Measurements from ENCODE around the gene FAM9A.

GRCh38 chrX:8784162-8784561, 17.0 kb downstream of the FAM9A start:
- TF ChIP-seq POLR2A (IDR thresholded peaks at IDR 0.05; ENCODE audit: low read length), result no peak
- no peak for TF ChIP-seq CTCF (IDR thresholded peaks at IDR 0.05)
- TF ChIP-seq E2F6 (IDR thresholded peaks at IDR 0.05; ENCODE audit: borderline replicate concordance, low read depth), result no peak
- TF ChIP-seq NR3C1 (IDR thresholded peaks at IDR 0.05), result no peak

Data from A549 (cell line).